ENCODE data around the gene ASTE1.

- TF ChIP-seq, protein P1, sequence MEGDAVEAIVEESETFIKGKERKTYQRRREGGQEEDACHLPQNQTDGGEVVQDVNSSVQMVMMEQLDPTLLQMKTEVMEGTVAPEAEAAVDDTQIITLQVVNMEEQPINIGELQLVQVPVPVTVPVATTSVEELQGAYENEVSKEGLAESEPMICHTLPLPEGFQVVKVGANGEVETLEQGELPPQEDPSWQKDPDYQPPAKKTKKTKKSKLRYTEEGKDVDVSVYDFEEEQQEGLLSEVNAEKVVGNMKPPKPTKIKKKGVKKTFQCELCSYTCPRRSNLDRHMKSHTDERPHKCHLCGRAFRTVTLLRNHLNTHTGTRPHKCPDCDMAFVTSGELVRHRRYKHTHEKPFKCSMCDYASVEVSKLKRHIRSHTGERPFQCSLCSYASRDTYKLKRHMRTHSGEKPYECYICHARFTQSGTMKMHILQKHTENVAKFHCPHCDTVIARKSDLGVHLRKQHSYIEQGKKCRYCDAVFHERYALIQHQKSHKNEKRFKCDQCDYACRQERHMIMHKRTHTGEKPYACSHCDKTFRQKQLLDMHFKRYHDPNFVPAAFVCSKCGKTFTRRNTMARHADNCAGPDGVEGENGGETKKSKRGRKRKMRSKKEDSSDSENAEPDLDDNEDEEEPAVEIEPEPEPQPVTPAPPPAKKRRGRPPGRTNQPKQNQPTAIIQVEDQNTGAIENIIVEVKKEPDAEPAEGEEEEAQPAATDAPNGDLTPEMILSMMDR (tag by site-specific recombination; IDR thresholded peaks at IDR 0.05): no peak
- TF ChIP-seq YY1 (tag by site-specific recombination; IDR thresholded peaks at IDR 0.05) (no peak), ZNF121 (tag by site-specific recombination; IDR thresholded peaks at IDR 0.05) (no peak), HOXC10 (CRISPR knock-in tag; IDR thresholded peaks at IDR 0.05) (no peak), ZNF514 (tag by site-specific recombination; IDR thresholded peaks at IDR 0.05) (no peak)
These were observed 49.9 kb downstream of the ASTE1 start for GRCh38 chr3:130976706-130977105.
